Measurements from ENCODE around the gene NIPSNAP3A.

Gene NIPSNAP3A

DNA sequence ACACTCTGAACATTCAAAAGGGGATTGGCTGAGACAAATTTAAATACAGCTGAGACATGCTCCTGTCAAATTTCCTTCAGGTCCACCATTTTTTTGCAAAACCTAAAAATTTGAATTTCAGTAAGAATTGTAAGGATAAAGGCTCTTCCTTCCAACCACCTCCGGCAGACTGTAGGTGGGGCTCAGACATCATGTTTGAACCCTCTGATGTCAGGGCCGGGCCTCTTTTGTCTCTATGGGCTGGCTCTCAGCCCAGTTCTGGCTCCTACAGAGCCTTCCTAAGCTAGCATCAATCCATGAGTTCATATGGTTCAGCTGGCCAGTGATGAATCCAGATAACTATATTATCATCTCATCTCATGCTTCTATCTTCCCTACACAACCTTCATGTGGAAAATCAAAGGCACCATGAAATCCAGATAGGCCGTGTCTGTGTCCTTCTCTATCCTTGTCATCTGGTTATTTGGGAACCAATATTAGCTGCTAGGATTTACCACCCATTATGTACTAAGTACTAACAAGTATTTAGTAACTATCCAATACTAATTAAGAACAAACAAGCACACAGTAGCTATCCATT is 60.6 kb downstream of the NIPSNAP3A start:
- DNase-seq (ENCODE audit: low read depth) = no peak
